IPS DF 19.7 (cell line): ENCODE measurements around the gene EPAS1.
A peak's percentile ranks its signal among the peaks of the same experiment; 100 is the strongest.

Source experiments
- DNase-seq: peaks from one replicate; pipeline ENCODE4 v3.0.0-alpha.2; 2013; ENCODE audit warnings: low read depth, low spot score

EPAS1 gene

GRCh38 chr2:46407852-46408455 lies 110.7 kb downstream of the EPAS1 start:
- no peak for DNase-seq

- no peak for DNase-seq
Observed at GRCh38 chr2:46409756-46410155, 112.5 kb downstream of the EPAS1 start.

- no peak for DNase-seq
Observed at GRCh38 chr2:46410273-46411244, 113.4 kb downstream of the EPAS1 start.

GRCh38 chr2:46411245-46411641 lies 114.0 kb downstream of the EPAS1 start:
- DNase-seq = no peak

- no peak for DNase-seq
Observed at GRCh38 chr2:46411985-46412384, 114.8 kb downstream of the EPAS1 start.

GRCh38 chr2:46413111-46413510 lies 115.9 kb downstream of the EPAS1 start:
- no peak for DNase-seq

- DNase-seq = no peak
Observed at GRCh38 chr2:46413631-46414030, 116.4 kb downstream of the EPAS1 start.

GRCh38 chr2:46414701-46415100 lies 117.5 kb downstream of the EPAS1 start:
- no peak for DNase-seq

- DNase-seq = no peak
Observed at GRCh38 chr2:46416280-46416679, 119.1 kb downstream of the EPAS1 start.

GRCh38 chr2:46416739-46417403 lies 119.7 kb downstream of the EPAS1 start:
- DNase-seq = no peak

- DNase-seq = no peak
Observed at GRCh38 chr2:46420945-46421344, 123.7 kb downstream of the EPAS1 start.

GRCh38 chr2:46421361-46421760 lies 124.2 kb downstream of the EPAS1 start:
- no peak for DNase-seq

GRCh38 chr2:46422717-46423394 lies 125.6 kb downstream of the EPAS1 start:
- DNase-seq = no peak

- no peak for DNase-seq
Observed at GRCh38 chr2:46424937-46425336, 127.7 kb downstream of the EPAS1 start.

GRCh38 chr2:46428911-46429436 lies 131.8 kb downstream of the EPAS1 start:
- no peak for DNase-seq

GRCh38 chr2:46430413-46430812 lies 133.2 kb downstream of the EPAS1 start:
- DNase-seq = no peak

GRCh38 chr2:46430992-46431391 lies 133.8 kb downstream of the EPAS1 start:
- no peak for DNase-seq

- no peak for DNase-seq
Observed at GRCh38 chr2:46431481-46432235, 134.5 kb downstream of the EPAS1 start.

GRCh38 chr2:46434851-46435273 lies 137.7 kb downstream of the EPAS1 start:
- DNase-seq = peak; percentile 12

- DNase-seq = no peak
Observed at GRCh38 chr2:46435353-46435752, 138.1 kb downstream of the EPAS1 start.
